Right lobe of liver (tissue), 6 donors: Measurements from ENCODE around the gene SPTLC3. TPM values are rescaled to one million over a fixed set of nuclear protein-coding genes. Genes with fewer than 3 reads are reported as not detected.

Source experiments
- ATAC-seq, 4 donors: fragments of 200-7000 bp; cut with Tn5 transposase; one replicate each; pipeline ENCODE4 v1.9.1; 2020; ENCODE audit warnings: mild to moderate bottlenecking in 4 of 4, moderate library complexity in 4 of 4
- DNase-seq, 3 donors: peaks; one replicate each; pipeline ENCODE4 v3.0.0-alpha.2; 2020
- H3K27ac ChIP-seq, 3 donors: fragments of 200-600 bp; one replicate each; pipeline ENCODE4 v1.8.0; 2022
- H3K27me3 ChIP-seq, 2 donors: fragments of 200-600 bp; one replicate each; pipeline ENCODE4 v1.8.0; 2022
- H3K36me3 ChIP-seq, 4 donors: fragments of 200-600 bp; sonication (generic) in 1 of 4; one replicate each; pipeline versions ENCODE4 v1.5.1 to v1.8.0; 2017 to 2022; ENCODE audit warnings: control low read depth in 1 of 4
- H3K4me1 ChIP-seq, 4 donors: fragments of 200-600 bp; sonication (generic) in 1 of 4; one replicate each; pipeline versions ENCODE4 v1.5.1 to v1.8.0; 2017 to 2022; ENCODE audit warnings: control low read depth in 1 of 4
- H3K4me3 ChIP-seq, 3 donors: fragments of 200-600 bp; one replicate each; pipeline ENCODE4 v1.8.0; 2022
- H3K9me3 ChIP-seq, 4 donors: fragments of 200-600 bp; sonication (generic) in 1 of 4; one replicate each; pipeline versions ENCODE4 v1.5.1 to v1.8.0; 2017 to 2022; ENCODE audit warnings: control low read depth in 1 of 4
- POLR2A ChIP-seq: fragments of 450-650 bp; IDR thresholded peaks from one replicate; pipeline ENCODE4 v1.6.1; 2017; ENCODE audit warnings: antibody characterized with exemption, mild to moderate bottlenecking
- WGBS: methylation state at CpG from one replicate; pipeline ENCODE4 v1.1.6; 2018; ENCODE audit warnings: low coverage, low lambda C conversion rate; ENCODE audit not compliant: insufficient coverage; ENCODE audit errors: missing lambda C conversion rate; 5-methylcytosine and 5-hydroxymethylcytosine counted together
- intact Hi-C, 2 donors: fragments of 100-400 bp; cut with DNase I; formaldehyde crosslinking; loops; one replicate each; pipeline versions ENCODE4 v1.11.2 to v1.14.1; 2022
- total RNA-seq, 6 experiments: library from RNA; depleted of rRNA in 2 of 6; stranded (reverse); fragments of >200 nt in 2 of 6; fragmentation: NEBNext Ultra II Directional in 3 of 6; extraction: Animal tissue kit (Norgen Biotek cat#: 25700) in 3 of 6; gene quantifications; one replicate each; pipeline versions ENCODE4 v1.1.0 to v1.2.4, GENCODE V29; 2016 to 2023
- TF ChIP-seq, protein P1 (sequence below), 4 donors: fragments of 200-600 bp in 3 of 4; fragments of 450-650 bp in 1 of 4; IDR thresholded peaks; one replicate each; pipeline versions ENCODE4 v1.5.1 to v1.8.0; 2016 to 2022; ENCODE audit warnings: antibody characterized with exemption in 4 of 4, mild to moderate bottlenecking in 2 of 4
- donor health status: DM: no; HTN: yes; CAD: no.
- donor health status: DM: no; HTN: no; CAD: no.
- donor health status: DM: no; HTN: no; CAD: no.
- donor health status: DM: no; HTN: yes; CAD: no.
- donor health status: DM: no; HTN: yes; CAD: no.

SPTLC3 gene
- total RNA-seq, 6 experiments from 2014 or later: 16.4 to 25.6 (median 24.8) TPM

DNA sequence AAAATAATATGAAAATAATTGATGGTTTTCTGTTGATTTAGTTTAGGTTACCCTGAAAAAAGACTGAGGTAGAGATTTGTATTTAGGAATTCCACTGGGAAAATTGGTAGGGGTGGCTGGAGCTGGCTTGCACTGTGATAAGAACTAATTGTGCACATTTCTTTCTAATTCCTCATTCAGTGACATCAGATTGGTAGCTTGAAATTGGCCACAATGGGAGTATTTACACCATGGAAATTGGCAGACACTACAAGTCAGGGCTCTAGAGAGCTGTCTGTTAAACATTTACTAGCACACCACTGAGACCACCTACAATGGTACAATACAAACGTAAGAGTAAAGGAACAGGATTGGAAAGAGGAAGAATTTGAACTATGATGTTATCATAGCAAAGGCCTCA is 160.3 kb downstream of the SPTLC3 start:
- H3K4me3 ChIP-seq: no peak overlapping the region
- no peaks in the 10 kb centered on the region for H3K27me3 ChIP-seq

DNA sequence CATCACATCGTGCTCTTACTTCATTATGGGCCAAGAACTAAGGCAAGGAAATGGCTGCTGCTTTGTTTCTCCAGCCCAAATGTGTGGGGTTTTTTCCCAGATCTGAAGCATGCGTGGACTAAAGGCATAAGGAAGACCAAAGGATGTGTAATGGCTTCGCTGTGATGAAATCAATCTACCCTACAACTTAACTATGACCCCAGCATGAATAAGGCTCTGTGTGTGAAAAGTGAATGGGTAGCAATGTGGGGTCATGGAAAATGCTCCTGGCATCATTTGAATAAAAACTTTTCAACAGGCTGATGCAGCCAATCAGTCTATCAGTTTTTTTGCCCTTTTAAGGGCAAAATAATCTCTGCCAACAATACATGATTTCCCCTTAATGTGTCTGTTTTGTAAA is 162.0 kb downstream of the SPTLC3 start:
- intact Hi-C loops: no loop called here
- Histone ChIP-seq H3K4me1 (no peaks in the 10 kb centered on the region), H3K9me3 (no peaks in the 10 kb centered on the region), H3K4me3 (no peak overlapping the region), H3K27me3 (no peaks in the 10 kb centered on the region), H3K27ac (no peak overlapping the region), H3K36me3 (no peaks in the 10 kb centered on the region)
- WGBS: 69% methylated on average over 3 of the region's 3 CpGs
- TF ChIP-seq POLR2A: no peak
- TF ChIP-seq, protein P1, sequence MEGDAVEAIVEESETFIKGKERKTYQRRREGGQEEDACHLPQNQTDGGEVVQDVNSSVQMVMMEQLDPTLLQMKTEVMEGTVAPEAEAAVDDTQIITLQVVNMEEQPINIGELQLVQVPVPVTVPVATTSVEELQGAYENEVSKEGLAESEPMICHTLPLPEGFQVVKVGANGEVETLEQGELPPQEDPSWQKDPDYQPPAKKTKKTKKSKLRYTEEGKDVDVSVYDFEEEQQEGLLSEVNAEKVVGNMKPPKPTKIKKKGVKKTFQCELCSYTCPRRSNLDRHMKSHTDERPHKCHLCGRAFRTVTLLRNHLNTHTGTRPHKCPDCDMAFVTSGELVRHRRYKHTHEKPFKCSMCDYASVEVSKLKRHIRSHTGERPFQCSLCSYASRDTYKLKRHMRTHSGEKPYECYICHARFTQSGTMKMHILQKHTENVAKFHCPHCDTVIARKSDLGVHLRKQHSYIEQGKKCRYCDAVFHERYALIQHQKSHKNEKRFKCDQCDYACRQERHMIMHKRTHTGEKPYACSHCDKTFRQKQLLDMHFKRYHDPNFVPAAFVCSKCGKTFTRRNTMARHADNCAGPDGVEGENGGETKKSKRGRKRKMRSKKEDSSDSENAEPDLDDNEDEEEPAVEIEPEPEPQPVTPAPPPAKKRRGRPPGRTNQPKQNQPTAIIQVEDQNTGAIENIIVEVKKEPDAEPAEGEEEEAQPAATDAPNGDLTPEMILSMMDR (IDR thresholded peaks at IDR 0.05): no peak
- DNase-seq (no peak), ATAC-seq (no peak)

More for the DNA sequence above, 160.3 kb downstream of the SPTLC3 start:
- Histone ChIP-seq H3K36me3 (peaks cover 0 to 3% (median 0%) of the 10 kb centered on the region in 4 donors), H3K4me1 (no peaks in the 10 kb centered on the region), H3K9me3 (no peaks in the 10 kb centered on the region), H3K27ac (no peak overlapping the region)
- TF ChIP-seq POLR2A: no peak
- TF ChIP-seq, protein P1 (IDR thresholded peaks at IDR 0.05): no peak
- intact Hi-C loops: no loop called here
- DNase-seq (no peak), ATAC-seq (no peak)
- whole genome bisulfite sequencing: 46% methylated on average over 1 of the region's 1 CpG

DNA sequence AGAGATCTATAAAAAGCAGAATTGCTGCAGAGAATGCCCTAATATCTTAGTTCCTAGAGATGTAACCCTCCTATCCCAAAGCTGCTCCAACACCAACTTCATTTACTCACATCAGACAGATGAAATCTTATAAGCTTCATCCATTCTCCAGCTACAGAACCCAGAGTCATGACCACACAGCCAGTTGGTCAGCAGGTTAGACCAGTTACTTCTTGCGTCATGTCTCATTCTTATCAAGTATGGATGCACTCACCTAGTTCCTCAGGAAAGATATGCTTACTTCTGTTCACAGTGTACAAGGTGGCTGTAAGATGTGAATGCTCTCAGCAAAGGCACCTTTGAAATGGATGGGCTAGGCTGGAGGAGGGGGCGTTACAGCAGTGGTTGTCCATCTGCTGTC is 164.4 kb downstream of the SPTLC3 start:
- WGBS: 90% methylated on average over 1 of the region's 2 CpGs
- ATAC-seq: no peak
- TF ChIP-seq POLR2A: no peak
- TF ChIP-seq, protein P1 (IDR thresholded peaks at IDR 0.05): no peak
- no peak for DNase-seq
- Histone ChIP-seq H3K4me3 (no peak overlapping the region), H3K9me3 (no peaks in the 10 kb centered on the region), H3K36me3 (no peaks in the 10 kb centered on the region), H3K27me3 (no peaks in the 10 kb centered on the region), H3K27ac (no peak overlapping the region), H3K4me1 (no peaks in the 10 kb centered on the region)
- intact Hi-C loops: no loop called here

DNA sequence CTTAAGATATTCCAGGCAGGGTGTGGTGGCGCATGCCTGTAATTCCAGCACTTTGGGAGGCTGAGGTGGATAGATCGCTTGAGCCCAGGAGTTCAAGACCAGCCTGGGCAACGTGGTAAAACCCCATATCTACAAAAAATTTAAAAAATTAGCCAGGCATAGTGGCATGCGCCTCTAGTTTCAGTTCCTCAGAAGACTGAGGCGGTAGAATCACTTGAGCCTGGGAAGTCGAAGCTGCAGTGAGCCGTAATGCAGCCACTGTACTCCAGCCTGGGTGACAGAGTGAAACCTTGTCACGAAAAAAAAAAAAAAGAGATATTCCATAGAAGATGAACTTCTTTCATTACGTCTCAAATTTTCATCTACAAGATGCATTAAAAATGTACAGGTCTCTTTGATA is 165.6 kb downstream of the SPTLC3 start:
- H3K9me3 ChIP-seq: no peaks in the 10 kb centered on the region
- H3K4me1 ChIP-seq: no peaks in the 10 kb centered on the region
- intact Hi-C loops: no loop called here
- TF ChIP-seq, protein P1 (IDR thresholded peaks at IDR 0.05): no peak
- no peak for TF ChIP-seq POLR2A
- H3K4me3 ChIP-seq: no peak overlapping the region
- H3K27me3 ChIP-seq: no peaks in the 10 kb centered on the region
- no peak for DNase-seq
- no peaks in the 10 kb centered on the region for H3K36me3 ChIP-seq
- no peak overlapping the region for H3K27ac ChIP-seq
- ATAC-seq: no peak
- WGBS: 84% methylated on average over 6 of the region's 9 CpGs
